ENCODE measurements around the gene METRN. TPM values are rescaled to one million over a fixed set of nuclear protein-coding genes. Genes with fewer than 3 reads are reported as not detected.

Gene METRN
- total and polyA plus RNA-seq, 2 experiments from 2014 or later: 21.6 to 98.1 TPM

GRCh38 chr16:717450-718245, 2.7 kb downstream of the METRN start:
- Histone ChIP-seq H3K4me2 (ENCODE audit: unreplicated experiment) (no peak overlapping the region), H3K9me2 (ENCODE audit: insufficient read depth) (no peaks in the 10 kb centered on the region), H2AFZ (no peak overlapping the region), H3K79me2 (ENCODE audit: insufficient read depth) (no peaks in the 10 kb centered on the region; the same call in 1 of the 2 replicates), H3F3A (ENCODE audit: insufficient read depth) (peaks cover 5% of the 10 kb centered on the region), H4K20me1 (ENCODE audit: insufficient read depth) (no peaks in the 10 kb centered on the region), H3K27ac (no peak overlapping the region), H3K9me3 (ENCODE audit: low read depth) (no peaks in the 10 kb centered on the region), H3K27me3 (replicated peaks; ENCODE audit: insufficient read depth) (no peaks in the 10 kb centered on the region), H3K4me3 (no peak overlapping the region), H3K4me1 (ENCODE audit: insufficient read depth) (peaks cover 5% of the 10 kb centered on the region; the same call in 1 of the 2 replicates), H3K36me3 (ENCODE audit: low read depth) (no peaks in the 10 kb centered on the region), H3K9ac (no peak overlapping the region)
- 74 to 83% methylated on average over 18 to 31 of the region's 32 CpGs for WGBS, 2 experiments (ENCODE audit: low coverage in 1 of 2, low lambda C conversion rate in 2 of 2, missing lambda C conversion rate in 2 of 2)
- DNase-seq: no peak
- no peak for TF ChIP-seq EZH2 (IDR thresholded peaks at IDR 0.05; ENCODE audit: insufficient read depth, poor library complexity, severe bottlenecking)
- no peak for TF ChIP-seq EZH2phosphoT487 (IDR thresholded peaks at IDR 0.05; ENCODE audit: insufficient read depth, low read depth)
- in situ Hi-C loops (cut with MboI): no loop called here

- Histone ChIP-seq H2AFZ (no peak overlapping the region), H3K36me3 (ENCODE audit: low read depth) (no peaks in the 10 kb centered on the region), H3K9ac (no peak overlapping the region), H4K20me1 (ENCODE audit: insufficient read depth) (no peaks in the 10 kb centered on the region), H3K27ac (no peak overlapping the region), H3K79me2 (ENCODE audit: insufficient read depth) (no peaks in the 10 kb centered on the region; the same call in 1 of the 2 replicates), H3K9me3 (ENCODE audit: low read depth) (no peaks in the 10 kb centered on the region), H3K27me3 (replicated peaks; ENCODE audit: insufficient read depth) (no peaks in the 10 kb centered on the region), H3K4me2 (ENCODE audit: unreplicated experiment) (no peak overlapping the region), H3K9me2 (ENCODE audit: insufficient read depth) (no peaks in the 10 kb centered on the region), H3K4me1 (ENCODE audit: insufficient read depth) (peaks cover 4% of the 10 kb centered on the region; the same call in 1 of the 2 replicates), H3K4me3 (no peak overlapping the region), H3F3A (ENCODE audit: insufficient read depth) (no peaks in the 10 kb centered on the region)
- whole genome bisulfite sequencing, 2 experiments (ENCODE audit: low coverage in 1 of 2, low lambda C conversion rate in 2 of 2, missing lambda C conversion rate in 2 of 2): 95 to 98% methylated on average over 7 to 9 of the region's 9 CpGs
- in situ Hi-C loops (cut with MboI): no loop called here
- no peak for DNase-seq
- TF ChIP-seq EZH2 (IDR thresholded peaks at IDR 0.05; ENCODE audit: insufficient read depth, poor library complexity, severe bottlenecking) (no peak), EZH2phosphoT487 (IDR thresholded peaks at IDR 0.05; ENCODE audit: insufficient read depth, low read depth) (no peak)
These were observed 3.5 kb downstream of the METRN start for GRCh38 chr16:718389-718788.

GRCh38 chr16:718922-719321, 4.0 kb downstream of the METRN start:
- no peak overlapping the region for H2AFZ ChIP-seq
- H3K4me1 ChIP-seq (ENCODE audit: insufficient read depth): peaks cover 4% of the 10 kb centered on the region; the same call in 1 of the 2 replicates
- DNase-seq: no peak
- no peaks in the 10 kb centered on the region; the same call in 1 of the 2 replicates for H3K79me2 ChIP-seq (ENCODE audit: insufficient read depth)
- no peak overlapping the region for H3K4me2 ChIP-seq (ENCODE audit: unreplicated experiment)
- no peak overlapping the region for H3K27ac ChIP-seq
- H3K9ac ChIP-seq: no peak overlapping the region
- H3K9me2 ChIP-seq (ENCODE audit: insufficient read depth): no peaks in the 10 kb centered on the region
- H4K20me1 ChIP-seq (ENCODE audit: insufficient read depth): no peaks in the 10 kb centered on the region
- no peak overlapping the region for H3K4me3 ChIP-seq
- in situ Hi-C loops (cut with MboI): no loop called here
- no peaks in the 10 kb centered on the region for H3K36me3 ChIP-seq (ENCODE audit: low read depth)
- no peaks in the 10 kb centered on the region for H3F3A ChIP-seq (ENCODE audit: insufficient read depth)
- H3K9me3 ChIP-seq (ENCODE audit: low read depth): no peaks in the 10 kb centered on the region
- TF ChIP-seq EZH2 (IDR thresholded peaks at IDR 0.05; ENCODE audit: insufficient read depth, poor library complexity, severe bottlenecking): no peak
- TF ChIP-seq EZH2phosphoT487 (IDR thresholded peaks at IDR 0.05; ENCODE audit: insufficient read depth, low read depth): no peak
- 86 to 88% methylated on average over 6 of the region's 6 CpGs for WGBS, 2 experiments (ENCODE audit: low coverage in 1 of 2, low lambda C conversion rate in 2 of 2, missing lambda C conversion rate in 2 of 2)
- H3K27me3 ChIP-seq (replicated peaks; ENCODE audit: insufficient read depth): no peaks in the 10 kb centered on the region

GRCh38 chr16:719815-720446, 5.0 kb downstream of the METRN start:
- peak overlapping the region; percentile 58 for H3K27ac ChIP-seq
- in situ Hi-C loops (cut with MboI): no loop called here

More at GRCh38 chr16:719815-720446, 5.0 kb downstream of the METRN start:
- H3K27me3 ChIP-seq (replicated peaks; ENCODE audit: insufficient read depth): no peaks in the 10 kb centered on the region
- H3F3A ChIP-seq (ENCODE audit: insufficient read depth): no peaks in the 10 kb centered on the region
- no peak for TF ChIP-seq EZH2phosphoT487 (IDR thresholded peaks at IDR 0.05; ENCODE audit: insufficient read depth, low read depth)
- no peak for TF ChIP-seq EZH2 (IDR thresholded peaks at IDR 0.05; ENCODE audit: insufficient read depth, poor library complexity, severe bottlenecking)
- no peaks in the 10 kb centered on the region for H3K36me3 ChIP-seq (ENCODE audit: low read depth)
- no peaks in the 10 kb centered on the region; the same call in 1 of the 2 replicates for H3K79me2 ChIP-seq (ENCODE audit: insufficient read depth)
- H3K9ac ChIP-seq: peak overlapping the region; percentile 75
- peak overlapping the region; percentile 76 for H3K4me2 ChIP-seq (ENCODE audit: unreplicated experiment)
- H4K20me1 ChIP-seq (ENCODE audit: insufficient read depth): no peaks in the 10 kb centered on the region
- peak; percentile 38 for DNase-seq
- H3K9me2 ChIP-seq (ENCODE audit: insufficient read depth): no peaks in the 10 kb centered on the region
- H3K4me1 ChIP-seq (ENCODE audit: insufficient read depth): peaks cover 4% of the 10 kb centered on the region; the same call in 1 of the 2 replicates
- no peaks in the 10 kb centered on the region for H3K9me3 ChIP-seq (ENCODE audit: low read depth)
- 10 to 18% methylated on average over 15 to 16 of the region's 16 CpGs for WGBS, 2 experiments (ENCODE audit: low coverage in 1 of 2, low lambda C conversion rate in 2 of 2, missing lambda C conversion rate in 2 of 2)
- H3K4me3 ChIP-seq: peak overlapping the region; percentile 75
- H2AFZ ChIP-seq: peak overlapping the region; percentile 72
